DND-41 (cell line): ENCODE measurements around the gene RASGRF2.
A peak's percentile ranks its signal among the peaks of the same experiment; 100 is the strongest.

Source experiments
- ATAC-seq: fragments of 200-7000 bp; cut with Tn5 transposase; 3 replicates; pipeline ENCODE4 v1.9.1; 2021; ENCODE audit warnings: low read depth; ENCODE audit not compliant: insufficient read depth
- DNase-seq: peaks from one replicate; pipeline ENCODE4 v3.0.0-alpha.2; 2020
- H2AFZ ChIP-seq: 2 replicates; pipeline ENCODE4 v1.6.0; 2012; ENCODE audit warnings: low read depth, low read length
- H3K27ac ChIP-seq: 2 replicates; pipeline ENCODE4 v1.5.1; 2012; ENCODE audit warnings: low read length, inconsistent platforms
- H3K27me3 ChIP-seq: fragments of 200-600 bp; sonication (generic); 2 replicates; pipeline ENCODE4 v1.6.0; 2012; ENCODE audit warnings: low read length, mild to moderate bottlenecking, inconsistent platforms; ENCODE audit not compliant: insufficient read depth, poor library complexity
- H3K36me3 ChIP-seq: 2 replicates; pipeline ENCODE4 v1.5.1; 2012; ENCODE audit warnings: low read length, inconsistent platforms; ENCODE audit not compliant: insufficient read depth
- H3K4me1 ChIP-seq: 2 replicates; pipeline ENCODE4 v1.5.1; 2012; ENCODE audit warnings: mild to moderate bottlenecking, low read length; ENCODE audit not compliant: insufficient read depth
- H3K4me2 ChIP-seq: 2 replicates; pipeline ENCODE4 v1.6.0; 2012; ENCODE audit warnings: mild to moderate bottlenecking, moderate library complexity, low read length, inconsistent platforms; ENCODE audit not compliant: insufficient read depth
- H3K4me3 ChIP-seq, 2 experiments: fragments of 200-600 bp in 1 of 2; shearing (Covaris generic) in 1 of 2; 2 replicates each; pipeline ENCODE4 v1.5.1; 2012 to 2016; ENCODE audit warnings: inconsistent platforms in 2 of 2, low read length in 2 of 2, mild to moderate bottlenecking in 2 of 2, low read depth in 1 of 2, moderate library complexity in 1 of 2
- H3K79me2 ChIP-seq: 2 replicates; pipeline ENCODE4 v1.6.0; 2012; ENCODE audit warnings: low read length, inconsistent platforms; ENCODE audit not compliant: insufficient read depth
- H3K9ac ChIP-seq: 2 replicates; pipeline ENCODE4 v1.6.0; 2012; ENCODE audit warnings: low read depth, mild to moderate bottlenecking, inconsistent platforms, low read length, moderate library complexity
- H3K9me3 ChIP-seq: 2 replicates; pipeline ENCODE4 v1.5.1; 2012; ENCODE audit warnings: low read length, moderate library complexity, mild to moderate bottlenecking, inconsistent platforms; ENCODE audit not compliant: insufficient read depth, severe bottlenecking
- H4K20me1 ChIP-seq: 2 replicates; pipeline ENCODE4 v1.6.0; 2012; ENCODE audit warnings: low read length; ENCODE audit not compliant: insufficient read depth
- CTCF ChIP-seq: IDR thresholded peaks from 2 replicates; pipeline ENCODE4 v1.5.1; 2012; ENCODE audit warnings: borderline replicate concordance, low read length, moderate library complexity, mild to moderate bottlenecking; ENCODE audit not compliant: poor library complexity, severe bottlenecking; ENCODE audit errors: extremely low read depth
- EZH2 ChIP-seq: IDR thresholded peaks from 3 replicates; pipeline ENCODE4 v1.6.1; 2012; ENCODE audit warnings: borderline replicate concordance, low read depth, mild to moderate bottlenecking, moderate library complexity, low read length, inconsistent platforms; ENCODE audit not compliant: severe bottlenecking

RASGRF2 gene

GRCh38 chr5:81234801-81235200, 274.6 kb downstream of the RASGRF2 start:
- Histone ChIP-seq H3K4me2 (no peak overlapping the region), H3K4me3 (no peak overlapping the region), H3K27ac (peak overlapping the region; percentile 74), H3K27me3 (no peaks in the 10 kb centered on the region), H3K36me3 (no peaks in the 10 kb centered on the region), H3K9ac (0 out of 2 replicates have a peak overlapping the region, but pooled peaks have one; percentile 5), H3K4me1 (peaks cover 19% of the 10 kb centered on the region), H4K20me1 (no peaks in the 10 kb centered on the region), H2AFZ (0 out of 2 replicates have a peak overlapping the region, but pooled peaks have one; percentile 29), H3K79me2 (no peaks in the 10 kb centered on the region), H3K9me3 (no peaks in the 10 kb centered on the region)
- DNase-seq = peak; percentile 72
- peak; percentile 90 for ATAC-seq
- no peak for TF ChIP-seq EZH2
- TF ChIP-seq CTCF = no peak

GRCh38 chr5:81235287-81236072, 275.3 kb downstream of the RASGRF2 start:
- H3K79me2 ChIP-seq = no peaks in the 10 kb centered on the region
- no peaks in the 10 kb centered on the region for H4K20me1 ChIP-seq
- no peaks in the 10 kb centered on the region for H3K9me3 ChIP-seq
- no peaks in the 10 kb centered on the region for H3K27me3 ChIP-seq
- H3K9ac ChIP-seq = 0 out of 2 replicates have a peak overlapping the region, but pooled peaks have one; percentile 5
- peak overlapping the region; percentile 74 for H3K27ac ChIP-seq
- TF ChIP-seq EZH2 (no peak), CTCF (no peak)
- ATAC-seq (no peak), DNase-seq (no peak)
- no peak overlapping the region for H3K4me2 ChIP-seq
- no peaks in the 10 kb centered on the region for H3K36me3 ChIP-seq
- peak overlapping the region; percentile 29; the same call in 1 of the 2 replicates for H2AFZ ChIP-seq
- peaks cover 19% of the 10 kb centered on the region for H3K4me1 ChIP-seq
- H3K4me3 ChIP-seq = no peak overlapping the region

GRCh38 chr5:81238460-81238859, 278.3 kb downstream of the RASGRF2 start:
- H3K36me3 ChIP-seq = no peaks in the 10 kb centered on the region
- no peak overlapping the region for H3K27ac ChIP-seq

More at GRCh38 chr5:81238460-81238859, 278.3 kb downstream of the RASGRF2 start:
- H3K4me2 ChIP-seq = no peak overlapping the region
- H3K4me3 ChIP-seq = no peak overlapping the region
- no peaks in the 10 kb centered on the region for H3K9me3 ChIP-seq
- H3K79me2 ChIP-seq = no peaks in the 10 kb centered on the region
- no peaks in the 10 kb centered on the region for H4K20me1 ChIP-seq
- no peak overlapping the region for H3K9ac ChIP-seq
- no peak for TF ChIP-seq CTCF
- no peak for TF ChIP-seq EZH2
- peaks cover 19% of the 10 kb centered on the region for H3K4me1 ChIP-seq
- no peak overlapping the region for H2AFZ ChIP-seq
- no peak for ATAC-seq
- no peaks in the 10 kb centered on the region for H3K27me3 ChIP-seq
- no peak for DNase-seq
